ENCODE measurements around the gene BRI3.
A peak's percentile ranks its signal among the peaks of the same experiment; 100 is the strongest.

- peak; percentile 4; the same call in 1 of the 2 replicates for TF ChIP-seq POLR2A (IDR thresholded peaks at IDR 0.05; ENCODE audit: low read depth, low read length)
- peak; percentile 61; the same call in 1 of the 2 replicates for TF ChIP-seq POLR2AphosphoS5 (IDR thresholded peaks at IDR 0.05; ENCODE audit: low read depth, low read length)
Measured at GRCh38 chr7:98289333-98289875, 7.9 kb downstream of the BRI3 start.

Measured in GM12892 (cell line).